HG03103 (cell line): Measurements from ENCODE around the gene NTM.
"Not testable (repeated sequence)": the region's sequence is repeated elsewhere in the genome, so short reads cannot be mapped to it uniquely, and the experiment has no call there.

Experiments
- ATAC-seq: cut with Tn5 transposase; IDR thresholded peaks from one replicate; pipeline ENCODE4 v1.9.1; 2021; ENCODE audit warnings: low read depth; ENCODE audit not compliant: unreplicated experiment

The NTM gene

GRCh38 chr11:132336781-132337535 is 966.5 kb downstream of the NTM start:
- ATAC-seq = no peak

- no peak for ATAC-seq
Observed at GRCh38 chr11:132337819-132338416, 967.5 kb downstream of the NTM start.

GRCh38 chr11:132342408-132342807 is 972.0 kb downstream of the NTM start:
- ATAC-seq = no peak

- peak; percentile 63 for ATAC-seq
Observed at GRCh38 chr11:132343445-132344175, 973.2 kb downstream of the NTM start.

- ATAC-seq = no peak
Observed at GRCh38 chr11:132346558-132347148, 976.2 kb downstream of the NTM start.

GRCh38 chr11:132347156-132348090 is 977.0 kb downstream of the NTM start:
- no peak for ATAC-seq

- no peak for ATAC-seq
Observed at GRCh38 chr11:132349811-132350733, 979.7 kb downstream of the NTM start.

- ATAC-seq = no peak
Observed at GRCh38 chr11:132351050-132351449, 980.6 kb downstream of the NTM start.

GRCh38 chr11:132352497-132352896 is 982.1 kb downstream of the NTM start:
- ATAC-seq = no peak

- ATAC-seq = no peak
Observed at GRCh38 chr11:132353255-132353654, 982.8 kb downstream of the NTM start.

GRCh38 chr11:132357811-132358572 is 987.6 kb downstream of the NTM start:
- ATAC-seq = peak; percentile 69

- peak; percentile 38 for ATAC-seq
Observed at GRCh38 chr11:132358573-132358953, 988.1 kb downstream of the NTM start.

- ATAC-seq = no peak
Observed at GRCh38 chr11:132361011-132361550, 990.7 kb downstream of the NTM start.

- ATAC-seq = no peak
Observed at GRCh38 chr11:132365650-132366049, 995.2 kb downstream of the NTM start.

- no peak for ATAC-seq
Observed at GRCh38 chr11:132367293-132367692, 996.9 kb downstream of the NTM start.

- not testable (repeated sequence) for ATAC-seq
Observed at GRCh38 chr11:132370114-132370513, 999.7 kb downstream of the NTM start.

GRCh38 chr11:132373405-132374143 is 1003.2 kb downstream of the NTM start:
- no peak for ATAC-seq
